Liver (tissue), 3 donors: ENCODE measurements around the gene KLK12.

ENCODE experiments used
- ATF3 ChIP-seq: IDR thresholded peaks from 2 replicates; pipeline ENCODE4 v1.6.1; 2016; ENCODE audit warnings: antibody characterized with exemption
- CTCF ChIP-seq: fragments of 150-350 bp; IDR thresholded peaks from 2 replicates; pipeline ENCODE4 v1.5.1; 2017; ENCODE audit warnings: improper control_type of control experiment, low read depth, low read length; ENCODE audit not compliant: missing input control
- FOXA1 ChIP-seq: IDR thresholded peaks from 2 replicates; pipeline ENCODE4 v1.6.1; 2016; ENCODE audit warnings: antibody characterized with exemption
- GABPA ChIP-seq, 2 donors: IDR thresholded peaks in 1 of 2; conservative IDR thresholded peaks in 1 of 2; 2 replicates each; pipeline ENCODE4 v1.6.1; 2016; ENCODE audit warnings: antibody characterized with exemption in 2 of 2, mild to moderate bottlenecking in 1 of 2, moderate library complexity in 1 of 2
- HNF4A ChIP-seq, 2 donors: conservative IDR thresholded peaks; 2 replicates each; pipeline ENCODE4 v1.6.1; 2016; ENCODE audit warnings: antibody characterized with exemption in 2 of 2, mild to moderate bottlenecking in 2 of 2
- JUND ChIP-seq, 2 donors: IDR thresholded peaks; 2 replicates each; pipeline ENCODE4 v1.6.1; 2016; ENCODE audit warnings: antibody characterized with exemption in 2 of 2
- MAX ChIP-seq: IDR thresholded peaks from 2 replicates; pipeline ENCODE4 v1.6.1; 2016; ENCODE audit warnings: antibody characterized with exemption
- NR2F2 ChIP-seq: IDR thresholded peaks from 2 replicates; pipeline ENCODE4 v1.6.1; 2016; ENCODE audit warnings: antibody characterized with exemption
- RAD21 ChIP-seq, 2 donors: IDR thresholded peaks; 2 replicates each; pipeline ENCODE4 v1.6.1; 2016; ENCODE audit warnings: antibody characterized with exemption in 2 of 2, mild to moderate bottlenecking in 2 of 2
- REST ChIP-seq: IDR thresholded peaks from 2 replicates; pipeline ENCODE4 v1.6.1; 2016; ENCODE audit warnings: antibody characterized with exemption, mild to moderate bottlenecking
- SP1 ChIP-seq: IDR thresholded peaks from 2 replicates; pipeline ENCODE4 v1.6.1; 2018; ENCODE audit warnings: antibody characterized with exemption, mild to moderate bottlenecking
- TAF1 ChIP-seq: conservative IDR thresholded peaks from 2 replicates; pipeline ENCODE4 v1.6.1; 2016; ENCODE audit warnings: antibody characterized with exemption, mild to moderate bottlenecking
- ZBTB33 ChIP-seq: IDR thresholded peaks from 2 replicates; pipeline ENCODE4 v1.6.1; 2016; ENCODE audit warnings: antibody characterized with exemption
- donor health status: healthy.
- donor health status: healthy.

GRCh38 chr19:51007488-51007887 is 27.3 kb downstream of the KLK12 start:
- no peak for TF ChIP-seq CTCF
- TF ChIP-seq TAF1: no peak
- TF ChIP-seq RAD21 (IDR thresholded peaks at IDR 0.05): no peak
- no peak for TF ChIP-seq ZBTB33
- TF ChIP-seq GABPA (IDR thresholded peaks at IDR 0.05 in 1 of 2, conservative IDR thresholded peaks at IDR 0.05 in 1 of 2): no peak
- no peak for TF ChIP-seq NR2F2
- TF ChIP-seq MAX: no peak
- TF ChIP-seq JUND (IDR thresholded peaks at IDR 0.05): no peak
- no peak for TF ChIP-seq HNF4A (conservative IDR thresholded peaks at IDR 0.05)
- no peak for TF ChIP-seq ATF3
- TF ChIP-seq FOXA1: no peak
- TF ChIP-seq REST: no peak
- TF ChIP-seq SP1: no peak
